ENCODE results near the gene C1QTNF6.

DNA sequence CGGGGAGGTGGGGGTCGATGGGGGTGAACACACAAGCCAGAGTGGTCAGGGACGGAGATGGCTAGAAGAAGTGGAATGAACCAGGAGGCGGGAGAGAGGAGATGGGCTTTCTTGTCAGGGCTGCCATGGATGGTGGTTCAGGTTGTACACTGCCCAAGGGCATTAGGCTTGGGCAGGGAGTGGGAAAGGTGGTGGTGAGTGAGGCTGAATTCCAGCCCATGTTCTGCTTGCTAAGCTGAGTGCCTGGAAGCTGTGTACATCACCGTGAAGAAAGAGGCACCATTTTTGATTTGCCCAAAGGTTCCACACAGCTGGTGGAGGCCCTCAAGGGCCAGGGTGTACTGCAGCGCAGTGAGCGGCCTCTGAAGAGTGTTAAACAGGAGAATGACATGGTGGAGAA lies 55.3 kb downstream of the C1QTNF6 start:
- TF ChIP-seq ZNF302 (tag by site-specific recombination; IDR thresholded peaks at IDR 0.05; ENCODE audit: low read depth) (no peak), TSHZ1 (tag by site-specific recombination; IDR thresholded peaks at IDR 0.05; ENCODE audit: borderline replicate concordance) (no peak), ZNF548 (tag by site-specific recombination; IDR thresholded peaks at IDR 0.05) (no peak)
